Measurements from ENCODE around the gene MEGF11. TPM values are rescaled to one million over a fixed set of nuclear protein-coding genes. Genes with fewer than 3 reads are reported as not detected.

The MEGF11 gene
- total RNA-seq, 4 donors from 2014 or later: not detected

GRCh38 chr15:66017000-66017399 lies 236.6 kb downstream of the MEGF11 start:
- Histone ChIP-seq H3K36me3 (no peaks in the 10 kb centered on the region), H3K27me3 (no peaks in the 10 kb centered on the region), H3K4me3 (no peak overlapping the region), H3K27ac (no peak overlapping the region), H3K4me1 (no peaks in the 10 kb centered on the region), H3K9me3 (no peaks in the 10 kb centered on the region)
- DNase-seq: no peak
- TF ChIP-seq POLR2A (IDR thresholded peaks at IDR 0.05): no peak
- TF ChIP-seq, protein P1, sequence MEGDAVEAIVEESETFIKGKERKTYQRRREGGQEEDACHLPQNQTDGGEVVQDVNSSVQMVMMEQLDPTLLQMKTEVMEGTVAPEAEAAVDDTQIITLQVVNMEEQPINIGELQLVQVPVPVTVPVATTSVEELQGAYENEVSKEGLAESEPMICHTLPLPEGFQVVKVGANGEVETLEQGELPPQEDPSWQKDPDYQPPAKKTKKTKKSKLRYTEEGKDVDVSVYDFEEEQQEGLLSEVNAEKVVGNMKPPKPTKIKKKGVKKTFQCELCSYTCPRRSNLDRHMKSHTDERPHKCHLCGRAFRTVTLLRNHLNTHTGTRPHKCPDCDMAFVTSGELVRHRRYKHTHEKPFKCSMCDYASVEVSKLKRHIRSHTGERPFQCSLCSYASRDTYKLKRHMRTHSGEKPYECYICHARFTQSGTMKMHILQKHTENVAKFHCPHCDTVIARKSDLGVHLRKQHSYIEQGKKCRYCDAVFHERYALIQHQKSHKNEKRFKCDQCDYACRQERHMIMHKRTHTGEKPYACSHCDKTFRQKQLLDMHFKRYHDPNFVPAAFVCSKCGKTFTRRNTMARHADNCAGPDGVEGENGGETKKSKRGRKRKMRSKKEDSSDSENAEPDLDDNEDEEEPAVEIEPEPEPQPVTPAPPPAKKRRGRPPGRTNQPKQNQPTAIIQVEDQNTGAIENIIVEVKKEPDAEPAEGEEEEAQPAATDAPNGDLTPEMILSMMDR (IDR thresholded peaks at IDR 0.05): no peak

DNA sequence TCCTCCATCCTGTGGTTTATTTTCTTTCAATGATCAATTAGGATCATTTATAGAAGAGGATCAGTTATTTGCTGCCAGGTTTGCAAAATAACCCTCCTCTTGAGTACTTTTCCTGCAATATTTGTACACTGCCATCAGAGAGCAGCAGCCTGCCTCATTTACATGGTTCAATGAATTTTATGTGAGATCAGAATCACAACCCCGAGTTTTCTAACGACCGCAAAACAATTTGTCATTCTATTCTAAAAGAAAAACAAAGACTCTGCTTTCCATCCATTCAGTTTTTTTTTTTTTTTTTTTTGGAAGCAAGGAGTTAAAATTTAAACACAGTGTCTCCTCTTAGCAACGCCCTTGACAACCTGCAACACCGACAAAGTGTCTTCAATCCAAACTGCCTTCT lies 237.4 kb downstream of the MEGF11 start:
- no peaks in the 10 kb centered on the region for H3K9me3 ChIP-seq
- H3K27ac ChIP-seq: no peak overlapping the region
- H3K27me3 ChIP-seq: no peaks in the 10 kb centered on the region
- TF ChIP-seq, protein P1 (IDR thresholded peaks at IDR 0.05): no peak
- TF ChIP-seq POLR2A (IDR thresholded peaks at IDR 0.05): no peak
- H3K4me1 ChIP-seq: no peaks in the 10 kb centered on the region
- DNase-seq: no peak
- H3K36me3 ChIP-seq: no peaks in the 10 kb centered on the region
- H3K4me3 ChIP-seq: no peak overlapping the region

DNA sequence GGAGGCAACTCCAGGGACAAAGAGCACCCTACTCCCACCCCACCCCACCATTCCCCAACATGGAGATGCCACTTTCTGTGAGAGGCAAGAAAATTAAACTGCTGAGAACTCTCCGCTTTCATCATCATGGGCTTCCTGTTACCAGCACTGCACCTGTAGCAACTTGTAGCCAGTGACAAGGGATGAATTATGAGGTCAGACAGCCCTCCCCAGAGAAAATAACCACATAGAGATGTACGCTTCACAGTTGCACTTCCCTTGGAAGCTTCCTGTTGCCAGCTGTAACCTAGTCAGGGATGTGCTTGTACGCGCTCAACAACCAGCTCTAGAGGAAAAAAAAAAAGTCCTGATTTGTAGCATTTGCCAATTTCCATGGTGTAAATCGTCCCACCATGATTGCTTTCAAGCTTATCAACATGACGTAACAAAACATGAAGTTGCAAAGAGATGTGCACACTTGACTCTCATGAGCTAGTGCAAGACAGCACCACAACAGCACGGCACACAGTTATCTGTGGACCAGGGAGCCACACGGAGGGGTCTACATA lies 238.8 kb downstream of the MEGF11 start:
- no peaks in the 10 kb centered on the region for H3K9me3 ChIP-seq
- TF ChIP-seq POLR2A (IDR thresholded peaks at IDR 0.05): no peak
- TF ChIP-seq, protein P1 (IDR thresholded peaks at IDR 0.05): no peak
- no peaks in the 10 kb centered on the region for H3K27me3 ChIP-seq
- DNase-seq: no peak
- no peaks in the 10 kb centered on the region for H3K36me3 ChIP-seq
- H3K4me3 ChIP-seq: no peak overlapping the region
- H3K4me1 ChIP-seq: no peaks in the 10 kb centered on the region
- H3K27ac ChIP-seq: no peak overlapping the region

DNA sequence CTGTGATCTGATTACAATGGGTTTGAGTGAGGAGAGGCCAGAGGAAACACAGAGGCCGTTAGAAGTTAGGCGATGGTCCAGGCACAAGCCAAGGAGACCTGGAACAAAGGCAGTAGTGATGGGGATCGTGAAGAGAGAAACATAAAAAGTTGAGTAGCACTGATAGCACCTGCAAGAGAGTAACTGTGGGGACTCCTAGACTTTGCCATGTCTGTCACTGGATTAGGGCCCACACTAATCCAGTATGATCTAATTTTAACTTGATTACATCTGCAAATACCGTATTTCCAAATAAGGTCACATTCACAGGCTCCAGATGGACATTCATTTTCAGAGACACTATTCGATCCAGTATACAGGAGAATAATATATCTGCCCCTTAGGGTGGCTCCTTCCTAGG lies 239.5 kb downstream of the MEGF11 start:
- H3K27me3 ChIP-seq: no peaks in the 10 kb centered on the region
- DNase-seq: no peak
- H3K27ac ChIP-seq: no peak overlapping the region
- no peaks in the 10 kb centered on the region for H3K4me1 ChIP-seq
- H3K4me3 ChIP-seq: no peak overlapping the region
- H3K36me3 ChIP-seq: no peaks in the 10 kb centered on the region
- TF ChIP-seq, protein P1 (IDR thresholded peaks at IDR 0.05): no peak
- TF ChIP-seq POLR2A (IDR thresholded peaks at IDR 0.05): no peak
- no peaks in the 10 kb centered on the region for H3K9me3 ChIP-seq

- peak in 2 of 3 donors; percentile 57 to 82 for DNase-seq
- Histone ChIP-seq H3K4me1 (peaks cover 0 to 6% (median 0%) of the 10 kb centered on the region in 4 donors), H3K9me3 (no peaks in the 10 kb centered on the region), H3K27me3 (no peaks in the 10 kb centered on the region), H3K4me3 (no peak overlapping the region), H3K27ac (peak overlapping the region in 1 of 4 donors; percentile 65), H3K36me3 (no peaks in the 10 kb centered on the region)
- TF ChIP-seq, protein P1 (IDR thresholded peaks at IDR 0.05): no peak
- TF ChIP-seq POLR2A (IDR thresholded peaks at IDR 0.05): no peak
Measured at GRCh38 chr15:66008940-66009562, 244.5 kb downstream of the MEGF11 start.

Measured in Peyer's patch (tissue), 4 donors.